ENCODE results near the gene DLAT.
"Not testable (repeated sequence)": the region's sequence is repeated elsewhere in the genome, so short reads cannot be mapped to it uniquely, and the experiment has no call there.

Gene DLAT

DNA sequence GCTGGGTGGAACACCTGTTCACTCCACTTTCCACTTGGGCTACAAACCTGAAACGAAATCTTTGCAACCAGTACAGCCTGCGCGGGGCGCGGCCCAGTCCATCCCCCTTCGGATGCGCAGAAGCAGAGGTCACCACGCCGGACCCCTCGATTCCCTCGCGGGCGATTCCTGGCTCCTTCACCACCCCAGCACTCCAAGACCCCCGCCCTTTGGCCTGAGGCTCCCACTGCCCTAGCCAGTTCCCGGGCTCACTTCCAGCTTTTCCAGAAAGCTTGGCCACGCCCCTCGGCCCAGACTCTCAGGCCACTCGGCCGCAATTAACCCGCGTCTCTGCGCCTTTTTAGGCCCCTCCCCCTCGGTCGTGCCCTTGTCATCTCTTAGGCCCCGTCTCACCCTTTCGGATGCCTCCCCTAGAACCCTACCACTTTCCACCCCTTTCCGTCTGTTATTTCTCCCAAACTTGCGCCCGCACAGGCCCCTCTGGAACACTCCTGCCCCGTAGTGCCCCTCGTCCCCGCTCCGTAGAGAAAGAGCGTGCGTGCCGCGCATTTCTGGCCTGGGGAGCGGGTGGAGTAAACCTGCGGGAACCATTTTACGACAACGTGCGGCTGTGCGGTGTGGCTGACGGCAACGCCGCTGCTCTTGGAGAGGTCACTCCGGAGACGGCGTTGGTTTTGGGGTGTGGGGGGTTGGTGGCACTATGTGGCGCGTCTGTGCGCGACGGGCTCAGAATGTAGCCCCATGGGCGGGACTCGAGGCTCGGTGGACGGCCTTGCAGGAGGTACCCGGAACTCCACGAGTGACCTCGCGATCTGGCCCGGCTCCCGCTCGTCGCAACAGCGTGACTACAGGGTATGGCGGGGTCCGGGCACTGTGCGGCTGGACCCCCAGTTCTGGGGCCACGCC is at the start of gene DLAT:
Gene DLAT (plus strand): TSS at position 636 of the 906 bp plus-strand sequence. CDS start 65 bp downstream, at position 701.
- no peak for FAIRE-seq

DNA sequence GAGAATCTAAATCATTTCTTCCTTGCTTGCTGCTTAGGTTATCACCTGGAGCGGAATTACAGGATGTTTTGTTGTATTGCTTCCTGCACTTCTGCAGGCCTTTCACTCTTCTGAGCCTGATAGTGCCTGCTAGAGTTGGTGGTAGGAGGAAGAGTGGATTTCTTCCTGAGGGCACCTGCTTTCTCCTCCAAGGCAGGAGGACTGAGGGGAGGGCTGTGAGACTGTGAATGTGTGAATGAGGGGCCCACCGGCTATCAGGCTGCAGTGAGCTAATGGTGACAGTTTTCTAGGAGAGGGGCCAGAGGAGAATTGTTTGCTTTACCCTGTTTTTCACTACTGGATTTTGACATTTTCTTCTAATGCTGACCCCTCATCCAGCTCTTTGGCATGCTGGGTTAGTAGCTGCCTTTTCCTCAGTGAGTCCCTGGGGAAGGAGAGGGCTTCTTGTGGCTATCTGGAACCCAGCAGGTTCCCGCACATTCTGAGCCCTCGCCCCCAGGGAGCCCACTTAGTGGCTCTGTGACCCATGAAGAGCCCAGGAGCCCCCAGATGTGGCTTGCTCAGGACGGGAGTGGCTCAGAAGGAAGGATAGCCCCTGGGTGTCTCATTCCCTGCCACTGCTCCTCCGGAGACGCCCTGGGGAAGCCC is 49.0 kb upstream of the DLAT start:
- no peak for FAIRE-seq

DNA sequence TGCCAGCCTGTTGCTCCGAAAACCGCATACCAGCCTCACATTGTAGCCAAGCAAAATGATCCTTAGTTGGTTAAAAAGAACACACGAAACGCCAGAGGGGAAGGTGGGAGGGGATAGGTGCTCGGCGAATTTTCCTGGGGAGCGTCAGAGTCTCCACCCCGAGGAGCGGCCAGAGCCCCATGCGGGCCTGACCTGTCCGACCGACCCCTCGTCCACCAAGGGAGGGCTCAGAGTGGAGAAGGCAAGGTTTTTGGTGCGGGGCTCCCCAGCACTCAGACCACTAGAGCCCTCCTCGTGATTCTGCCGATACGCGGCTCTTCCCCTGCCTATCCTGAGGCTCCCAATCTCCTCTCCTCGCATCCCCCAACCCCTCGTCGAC is 48.5 kb upstream of the DLAT start:
- no peak for FAIRE-seq

DNA sequence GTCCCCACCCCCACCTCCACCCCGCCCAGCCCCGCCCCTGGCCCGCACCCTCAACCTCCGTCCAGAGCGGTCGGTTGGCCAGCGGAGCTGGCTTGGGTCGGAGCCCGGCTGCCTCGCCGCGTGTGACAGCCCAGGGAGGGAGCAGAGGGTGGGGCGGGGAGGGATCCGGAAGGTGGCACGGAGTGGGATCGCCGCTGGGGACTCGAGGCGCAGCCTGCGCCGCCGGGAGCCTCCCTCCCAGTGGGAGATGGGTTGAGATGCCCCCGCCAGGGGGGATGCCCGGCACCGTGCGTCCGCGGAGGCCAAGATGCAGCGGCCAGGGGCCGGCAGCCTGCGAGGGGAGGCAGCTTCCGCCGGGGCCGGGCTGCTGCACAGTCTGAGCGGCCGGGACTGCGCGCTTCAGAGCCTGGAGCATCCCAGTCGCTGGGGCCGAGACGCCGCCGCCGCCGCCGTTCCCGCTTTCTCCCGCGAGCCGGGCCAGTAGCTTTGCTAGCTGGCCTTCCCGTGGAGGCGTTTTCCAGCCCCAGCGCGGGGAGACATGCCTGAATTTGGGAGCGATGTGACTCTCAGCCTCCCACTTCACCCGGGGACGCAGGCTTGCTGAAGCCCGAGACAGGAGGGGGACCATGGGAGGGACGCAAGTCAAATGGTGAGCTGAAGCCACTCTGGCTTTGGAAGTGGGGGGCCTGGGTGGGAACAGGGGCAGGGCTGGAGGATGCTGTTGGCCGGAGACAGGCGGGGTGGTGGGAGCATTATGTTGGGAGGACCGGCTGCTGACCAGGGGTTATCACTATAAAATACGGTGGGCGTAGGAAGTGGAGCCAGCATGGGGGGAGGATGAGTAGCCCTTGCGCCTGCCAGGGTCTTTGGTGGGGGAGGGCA is 47.8 kb upstream of the DLAT start:
- FAIRE-seq, result no peak

DNA sequence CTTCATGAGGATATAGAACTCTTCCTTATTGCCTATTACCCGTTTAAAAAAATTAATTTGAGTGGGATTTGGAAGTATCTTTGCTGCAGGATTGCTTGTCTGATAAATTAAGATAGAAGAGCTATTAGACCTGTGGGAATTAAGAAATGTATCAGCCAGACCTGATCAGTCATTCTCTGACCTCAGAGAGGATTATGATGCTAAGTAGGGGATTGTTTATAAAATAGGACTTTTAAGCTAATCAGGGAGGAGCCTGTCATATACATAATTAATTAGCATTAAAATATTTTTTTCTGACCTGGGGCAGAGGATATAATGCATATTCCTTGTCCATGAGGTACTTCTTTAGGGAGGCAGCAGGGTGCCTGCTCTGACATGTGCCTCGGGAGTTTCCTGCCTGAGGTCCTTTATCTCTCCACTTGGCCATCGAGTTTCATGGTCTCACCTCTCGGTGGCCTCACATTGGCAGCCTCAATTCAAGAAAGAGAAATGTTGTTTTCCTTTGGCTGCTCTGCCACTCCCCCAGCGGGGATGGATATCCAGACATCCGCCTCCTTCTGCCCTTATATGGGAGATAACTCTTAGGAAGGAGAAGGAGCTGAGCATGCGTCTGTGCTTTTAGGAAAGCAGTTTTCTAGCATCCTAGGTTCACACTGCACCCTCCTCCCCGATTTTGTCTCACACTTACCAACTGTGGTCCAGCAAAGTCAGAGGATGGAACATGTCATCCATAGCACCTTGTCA is 47.0 kb upstream of the DLAT start:
- FAIRE-seq, result peak; percentile 21

DNA sequence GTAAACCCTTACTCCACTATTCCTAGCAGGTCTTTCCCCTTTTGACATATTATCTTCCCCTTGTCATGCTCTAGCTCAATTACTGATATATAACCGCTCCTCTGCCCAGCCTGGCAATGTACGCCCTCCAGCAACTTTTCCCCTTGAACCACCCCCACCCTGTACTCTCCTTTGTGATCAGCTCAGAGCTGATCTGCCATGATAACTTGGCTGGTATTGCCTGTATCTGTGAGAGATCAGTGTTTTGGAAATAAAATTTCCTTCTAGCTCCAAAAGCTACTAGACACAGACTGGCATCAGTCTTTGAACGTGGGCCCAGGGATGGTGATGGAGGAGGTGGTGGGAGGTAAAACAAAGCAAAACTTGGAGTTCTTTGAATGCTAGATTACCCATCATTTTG is 45.1 kb upstream of the DLAT start:
- FAIRE-seq, result no peak

DNA sequence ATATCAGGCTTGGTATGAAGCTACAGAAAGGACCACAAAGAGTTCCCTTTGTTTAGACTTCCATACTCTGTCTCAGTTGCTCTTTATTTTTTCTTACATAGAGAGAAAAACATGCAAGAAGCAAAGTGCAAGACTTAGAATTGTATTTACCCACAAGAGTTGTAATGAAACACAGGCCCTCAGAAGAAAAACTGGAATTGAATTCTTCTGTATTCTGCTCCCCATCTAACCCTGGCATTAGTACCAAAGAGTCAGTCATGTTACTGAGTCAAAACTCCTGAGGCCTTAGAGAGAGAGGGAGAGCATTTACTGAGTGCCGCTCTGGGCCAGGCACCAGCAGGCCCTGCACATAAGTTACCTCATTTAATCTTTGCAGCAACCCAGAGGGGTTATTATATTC is 43.9 kb upstream of the DLAT start:
- no peak for FAIRE-seq

DNA sequence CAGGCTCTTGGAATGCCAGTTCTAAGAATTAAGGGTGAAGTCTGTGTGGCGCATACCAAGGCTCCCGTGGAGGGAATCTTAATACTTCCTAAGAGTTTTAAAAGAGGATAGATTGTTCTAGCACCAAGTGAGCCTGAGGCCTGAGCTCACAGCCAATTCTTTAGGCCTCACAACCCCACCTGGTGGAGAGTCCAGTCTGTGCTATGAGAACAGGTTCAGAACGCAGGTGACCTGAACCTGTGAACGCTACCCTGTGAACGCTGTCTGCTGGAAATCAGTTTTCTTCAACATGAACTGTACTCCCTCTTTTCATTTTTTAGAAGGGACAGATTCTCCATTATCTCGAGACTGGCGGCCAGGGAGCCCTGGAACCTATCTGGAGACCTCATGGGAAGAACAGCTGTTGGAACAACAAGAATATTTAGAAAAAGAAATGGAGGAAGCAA is 43.2 kb upstream of the DLAT start:
- peak; percentile 75 for FAIRE-seq

DNA sequence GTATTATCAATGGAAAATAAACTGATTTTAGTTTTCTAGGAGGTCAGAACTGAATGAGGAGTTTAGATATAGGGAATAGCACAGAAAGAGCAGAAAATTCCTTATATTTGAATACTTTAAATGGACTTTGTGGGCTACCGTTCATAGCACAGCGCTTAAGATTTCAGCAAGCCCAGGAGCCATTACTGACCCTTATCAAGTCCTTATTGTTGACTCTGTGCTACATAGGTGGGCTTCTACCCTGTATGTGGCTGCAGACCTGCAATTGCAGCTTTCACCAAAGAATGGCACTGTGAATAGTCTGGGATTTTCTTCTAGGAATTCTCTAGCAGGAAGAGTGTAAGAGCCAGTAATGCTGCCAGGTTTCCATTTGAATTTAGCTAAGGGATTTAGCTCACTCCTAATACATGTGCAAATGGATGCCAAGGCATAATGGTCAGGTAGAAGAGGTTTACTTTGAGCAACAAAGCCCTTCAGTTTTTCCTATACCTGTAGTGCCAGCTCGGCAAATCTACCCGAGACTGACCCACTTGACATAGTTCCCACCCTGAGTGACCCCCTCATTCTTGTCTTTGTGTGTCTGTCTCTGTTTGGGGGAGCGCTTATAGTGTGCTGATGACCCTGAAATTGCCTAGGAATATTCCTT is 42.5 kb upstream of the DLAT start:
- FAIRE-seq, result no peak

DNA sequence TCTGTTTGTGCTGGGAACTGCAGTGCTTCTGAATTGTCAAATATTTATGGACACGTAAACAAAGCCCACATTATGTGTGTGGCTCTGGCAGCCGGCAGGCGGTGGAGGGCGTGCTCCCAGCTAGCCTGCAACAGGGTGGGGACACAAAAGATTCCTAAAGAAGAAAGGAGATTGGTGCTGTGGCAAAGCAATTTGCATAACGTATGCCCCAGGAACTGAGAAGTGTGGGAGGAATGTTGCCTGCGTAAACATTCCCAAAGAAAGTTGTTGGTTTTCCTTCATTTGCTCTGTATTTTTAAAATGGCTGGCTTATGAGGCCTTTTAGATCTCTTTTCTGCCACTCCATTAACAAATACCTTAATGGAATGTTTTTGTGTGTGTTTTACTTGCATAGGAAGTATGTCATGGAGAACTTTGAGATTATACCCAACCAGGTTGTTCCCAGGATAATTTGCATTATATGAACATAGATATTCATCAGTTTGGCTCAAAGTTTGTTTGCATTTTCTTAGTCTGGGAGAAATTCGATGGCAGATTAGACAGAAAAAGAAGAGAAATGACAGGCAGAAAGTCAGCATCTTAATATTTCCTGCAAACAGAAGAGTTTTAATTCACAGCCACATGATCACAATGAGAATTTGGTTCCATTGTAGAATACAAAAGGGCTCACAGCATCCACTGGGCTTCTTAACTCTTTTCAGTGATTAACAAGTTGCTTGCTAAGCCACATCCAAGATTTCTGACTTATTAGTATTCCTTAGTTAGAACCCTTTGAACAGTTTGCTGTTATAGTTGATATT is 41.8 kb upstream of the DLAT start:
- no peak for FAIRE-seq

DNA sequence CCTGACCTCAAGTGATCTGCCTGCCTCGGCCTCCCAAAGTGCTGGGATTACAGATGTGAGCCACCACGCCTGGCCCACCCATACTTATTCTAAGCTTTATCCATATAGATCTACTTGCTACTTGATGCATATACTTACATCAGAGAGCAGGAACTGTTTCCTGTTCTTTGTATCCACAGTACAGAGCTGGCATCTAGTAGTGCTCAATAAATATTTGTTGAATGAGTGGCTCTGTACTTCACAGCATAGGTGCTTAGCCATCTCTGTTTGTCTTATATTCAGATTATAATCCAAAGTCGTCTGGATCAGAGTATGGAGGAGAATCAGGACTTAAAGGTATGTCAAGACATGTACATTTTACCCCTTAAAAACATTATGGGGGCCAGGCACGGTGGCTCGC is 38.6 kb upstream of the DLAT start:
- no peak for FAIRE-seq

DNA sequence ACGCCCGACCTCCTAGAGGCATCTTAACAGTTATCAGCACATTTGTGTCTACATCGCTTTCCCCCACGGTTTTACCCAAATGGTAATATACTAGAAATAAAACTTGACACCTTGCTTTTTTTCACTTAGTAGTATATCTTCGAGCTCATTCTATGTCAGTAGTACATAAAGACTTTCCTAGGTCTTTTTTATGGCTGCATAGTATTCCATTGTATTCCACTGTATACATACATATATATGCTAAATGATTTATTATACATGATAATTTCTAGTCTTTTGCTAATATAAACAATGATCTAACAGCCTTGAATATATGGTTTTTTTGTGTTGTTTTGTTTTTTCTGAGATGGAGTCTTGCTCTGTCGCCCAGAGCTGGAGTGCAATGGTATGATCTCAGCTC is 34.8 kb upstream of the DLAT start:
- no peak for FAIRE-seq

DNA sequence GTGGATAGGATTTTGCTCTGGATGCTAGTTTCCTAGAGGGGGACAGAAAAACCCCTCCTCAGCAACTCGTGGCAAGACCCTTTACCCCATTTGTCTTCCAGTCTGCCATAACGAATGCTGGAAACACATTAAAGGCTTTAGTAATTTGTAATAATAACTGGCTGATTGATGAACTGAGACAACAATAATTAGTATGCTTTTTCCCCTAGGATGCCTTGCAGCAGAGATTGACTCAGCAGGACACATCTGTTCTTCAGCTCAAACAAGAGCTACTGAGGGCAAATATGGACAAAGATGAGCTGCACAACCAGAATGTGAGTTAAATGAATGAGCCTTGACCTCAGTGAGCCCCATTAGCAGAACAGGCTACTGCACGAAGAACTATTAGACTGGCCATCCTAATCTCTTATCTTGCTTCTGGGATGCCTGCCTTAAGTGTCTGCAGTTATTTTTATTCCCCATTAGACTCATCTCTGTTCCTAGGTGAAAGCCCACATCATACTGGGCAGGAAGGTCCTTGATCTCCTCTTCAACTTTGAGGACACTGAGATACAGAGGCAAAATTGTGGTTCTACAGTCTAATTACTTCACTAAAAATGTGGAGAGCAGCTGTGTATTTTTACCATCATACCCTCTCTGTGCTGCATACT is 32.9 kb upstream of the DLAT start:
- peak; percentile 58 for FAIRE-seq

DNA sequence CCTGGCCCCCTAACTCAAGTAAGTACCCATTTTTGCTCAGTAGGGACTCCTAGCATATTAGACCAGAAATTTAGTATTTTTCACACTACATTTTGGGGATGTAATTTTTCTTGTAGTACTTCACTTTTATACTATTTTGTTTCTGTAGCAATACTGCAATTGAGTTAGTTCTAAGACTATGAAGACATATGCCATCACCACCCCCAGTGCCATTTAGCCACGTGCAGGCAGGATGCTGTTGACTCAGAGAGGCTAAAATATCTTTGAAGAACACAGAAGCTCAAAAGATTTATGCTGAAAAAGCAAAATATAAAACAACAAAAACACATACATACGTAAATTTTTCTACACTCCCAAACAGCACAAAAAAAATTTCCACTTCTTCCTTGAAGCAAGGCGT is 29.1 kb upstream of the DLAT start:
- no peak for FAIRE-seq

DNA sequence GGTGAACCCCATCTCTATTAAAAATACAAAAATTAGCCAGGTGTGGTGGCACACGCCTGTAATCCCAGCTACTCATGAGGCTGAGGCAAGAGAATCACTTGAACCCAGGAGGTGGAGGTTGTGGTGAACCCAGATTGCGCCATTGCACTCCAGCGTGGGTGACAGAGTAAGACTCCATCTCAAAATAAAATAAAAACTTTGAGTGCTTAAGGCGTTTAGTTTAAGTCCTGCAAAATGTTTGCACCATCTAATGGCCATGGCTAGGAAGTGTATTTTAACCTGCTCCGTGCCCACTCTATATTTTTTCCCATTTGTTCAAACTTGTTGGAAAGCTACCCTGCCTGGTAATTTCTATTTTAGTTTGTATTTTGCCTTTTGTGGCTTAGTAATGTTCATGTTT is 28.5 kb upstream of the DLAT start:
- not testable (repeated sequence) for FAIRE-seq

DNA sequence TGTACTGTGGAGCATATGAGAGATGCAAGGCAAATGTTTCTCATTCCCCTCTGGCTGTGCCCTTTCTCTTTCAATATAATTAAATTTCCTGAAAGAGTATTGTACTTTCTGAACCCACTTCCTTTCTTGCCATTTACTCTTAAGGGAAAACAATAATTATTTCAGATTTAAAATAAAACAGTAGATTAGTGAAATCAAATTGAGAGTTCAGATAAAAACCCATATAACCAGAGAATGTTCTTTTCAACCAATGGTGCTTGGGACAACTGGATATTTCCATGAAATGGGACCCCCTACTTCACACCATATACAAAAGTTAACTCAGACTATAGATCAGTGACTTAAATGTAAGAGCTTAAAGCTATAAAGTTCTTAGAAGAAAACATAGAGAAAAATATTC is 26.1 kb upstream of the DLAT start:
- no peak for FAIRE-seq

DNA sequence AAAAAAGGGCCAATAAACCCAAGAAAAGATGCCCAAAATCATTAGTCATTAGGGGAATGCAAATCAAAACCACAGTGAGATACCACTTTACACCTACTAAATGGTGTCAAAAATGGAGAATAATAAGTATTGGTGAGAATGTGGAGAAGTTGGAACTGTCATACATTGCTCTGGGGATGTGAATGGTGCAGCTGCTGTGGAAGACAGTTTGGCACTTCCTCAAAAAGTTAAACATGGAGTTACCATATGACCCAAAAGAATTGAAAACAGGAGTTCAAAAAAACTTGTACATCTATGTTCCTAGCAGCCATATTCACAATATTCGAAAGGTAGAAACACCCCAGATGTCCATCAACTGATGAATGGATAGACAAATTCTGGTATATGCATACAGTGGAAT is 24.5 kb upstream of the DLAT start:
- FAIRE-seq, result no peak

DNA sequence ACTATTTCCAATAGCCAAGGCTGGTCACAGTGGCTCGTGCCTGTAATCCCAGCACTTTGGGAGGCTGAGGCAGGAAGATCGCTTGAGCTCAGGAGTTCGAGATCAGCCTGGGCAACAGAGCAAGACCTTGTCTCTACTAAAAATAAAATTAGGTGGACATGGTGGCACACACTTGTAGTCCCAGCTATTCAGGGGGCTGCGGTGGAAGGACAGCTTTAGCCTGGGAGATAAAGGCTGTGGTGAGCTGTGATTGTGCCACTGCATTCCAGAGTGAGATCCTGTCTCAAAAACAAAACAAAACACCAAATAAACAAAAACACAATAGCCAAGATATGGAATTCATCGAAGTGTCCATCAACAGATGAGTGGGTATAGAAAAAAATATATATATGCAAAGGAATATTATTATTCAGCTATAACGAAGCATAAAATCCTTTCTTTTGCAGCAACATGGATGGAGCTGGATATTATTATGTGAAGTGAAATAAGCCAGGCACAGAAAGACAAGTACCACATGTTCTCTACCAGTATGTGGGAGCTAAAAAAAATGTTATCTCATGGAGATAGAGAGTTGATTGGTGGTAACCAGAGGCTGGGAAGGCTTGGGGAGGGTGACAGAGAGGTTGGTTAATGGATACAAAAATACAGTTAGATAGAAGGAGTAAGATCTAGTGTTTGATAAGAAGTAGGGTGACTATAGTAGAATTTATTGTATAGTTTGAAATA is 22.6 kb upstream of the DLAT start:
- no peak for FAIRE-seq

DNA sequence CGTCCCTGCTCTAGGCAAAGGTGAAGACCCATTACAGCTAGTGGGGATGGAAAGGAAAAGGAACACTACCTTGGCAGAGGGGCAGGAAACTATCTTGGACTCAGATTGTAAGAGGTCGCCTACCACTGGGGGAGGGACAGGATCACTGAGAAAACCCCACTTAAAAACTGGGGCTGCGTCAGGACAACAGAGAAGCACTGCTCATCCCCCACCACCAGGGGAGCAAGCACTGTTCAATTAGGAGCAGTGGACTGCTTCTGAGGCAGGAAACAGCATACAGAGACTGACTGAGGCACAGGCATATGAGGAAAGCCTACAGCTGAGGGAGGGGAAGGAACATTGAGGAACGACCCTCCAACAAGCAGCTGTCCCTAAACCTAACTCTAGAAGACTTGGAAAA is 20.8 kb upstream of the DLAT start:
- FAIRE-seq, result no peak
